HepG2 (cell line): ENCODE data around the gene TMEM95. TPM values are rescaled to one million over a fixed set of nuclear protein-coding genes. Genes with fewer than 3 reads are reported as not detected.

Source experiments
- AKAP8 ChIP-seq: sonication (generic); formaldehyde crosslinking; IDR thresholded peaks from 2 replicates; pipeline ENCODE4 v1.5.1; 2020; ENCODE audit warnings: mild to moderate bottlenecking, missing genetic modification reagents
- CEBPG ChIP-seq: IDR thresholded peaks from 2 replicates; pipeline ENCODE4 v1.6.1; 2016
- CREB1 ChIP-seq, 2 experiments: fragments of 450-650 bp in 1 of 2; IDR thresholded peaks; 2 replicates each; pipeline ENCODE4 v1.6.1; 2016 to 2017; ENCODE audit warnings: control low read depth in 1 of 2, mild to moderate bottlenecking in 1 of 2, missing compliant biosample characterization in 1 of 2, missing genetic modification characterization in 1 of 2
- ESRRA ChIP-seq: sonication (generic); formaldehyde crosslinking; IDR thresholded peaks from 2 replicates; pipeline ENCODE4 v1.5.1; 2020; ENCODE audit warnings: mild to moderate bottlenecking, low read depth, missing genetic modification reagents
- HMG20A ChIP-seq: IDR thresholded peaks from 2 replicates; pipeline ENCODE4 v1.6.1; 2016; ENCODE audit warnings: borderline replicate concordance
- KAT8 ChIP-seq: IDR thresholded peaks from 2 replicates; pipeline ENCODE4 v1.6.1; 2016; ENCODE audit warnings: missing genetic modification reagents, missing compliant biosample characterization
- MYNN ChIP-seq: sonication (generic); formaldehyde crosslinking; IDR thresholded peaks from 2 replicates; pipeline ENCODE4 v1.4.0; 2020; ENCODE audit warnings: mild to moderate bottlenecking, low read depth, missing genetic modification reagents
- RFXAP ChIP-seq: sonication (generic); formaldehyde crosslinking; IDR thresholded peaks from 2 replicates; pipeline ENCODE4 v1.4.0; 2020; ENCODE audit warnings: missing genetic modification reagents, borderline replicate concordance
- RORA ChIP-seq: sonication (generic); formaldehyde crosslinking; IDR thresholded peaks from 2 replicates; pipeline ENCODE4 v1.5.0; 2020; ENCODE audit warnings: mild to moderate bottlenecking, missing genetic modification reagents, moderate library complexity
- TBX2 ChIP-seq: sonication (generic); formaldehyde crosslinking; IDR thresholded peaks from 2 replicates; pipeline ENCODE4 v1.5.0; 2020; ENCODE audit warnings: missing genetic modification reagents, mild to moderate bottlenecking, borderline replicate concordance
- ZNF547 ChIP-seq: sonication (generic); formaldehyde crosslinking; IDR thresholded peaks from 2 replicates; pipeline ENCODE4 v1.5.1; 2020; ENCODE audit warnings: mild to moderate bottlenecking, missing genetic modification reagents
- ZNF652 ChIP-seq: IDR thresholded peaks from 2 replicates; pipeline ENCODE4 v1.6.1; 2016; ENCODE audit warnings: low read depth, borderline replicate concordance
- ZNF747 ChIP-seq: sonication (generic); formaldehyde crosslinking; IDR thresholded peaks from 2 replicates; pipeline ENCODE4 v1.8.1; 2023; ENCODE audit warnings: missing genetic modification reagents, mild to moderate bottlenecking, borderline replicate concordance
- ZNF766 ChIP-seq: sonication (generic); formaldehyde crosslinking; IDR thresholded peaks from 2 replicates; pipeline ENCODE4 v1.5.0; 2020; ENCODE audit warnings: missing genetic modification reagents, borderline replicate concordance
- ZNF782 ChIP-seq: sonication (generic); formaldehyde crosslinking; IDR thresholded peaks from 2 replicates; pipeline ENCODE4 v1.4.0; 2020; ENCODE audit warnings: missing genetic modification reagents, mild to moderate bottlenecking, borderline replicate concordance
- polyA plus RNA-seq, 8 experiments: library from polyadenylated mRNA; depleted of rRNA in 3 of 8; stranded (reverse) in 7 of 8; unstranded in 1 of 8; fragments of >200 nt; fragmentation: Illumina TruSeq in 4 of 8; extraction: Trizol in 4 of 8; gene quantifications; 2 replicates each; pipeline versions ENCODE4 v1.2.1 to v1.2.3, GENCODE V29; 2011 to 2016; ENCODE audit warnings: low read depth in 4 of 8, missing spikeins in 1 of 8, mixed read lengths in 1 of 8; ENCODE audit not compliant: insufficient read depth in 1 of 8
- total RNA-seq, 5 experiments: library from RNA; depleted of rRNA; stranded (reverse); fragments of >200 nt; fragmentation: Illumina TruSeq; extraction: Trizol; gene quantifications; 2 replicates each; pipeline ENCODE4 v1.2.3, GENCODE V29; 2016; ENCODE audit warnings: low read depth in 1 of 5
- TF ChIP-seq, protein P1 (sequence below): sonication (generic); formaldehyde crosslinking; IDR thresholded peaks from 2 replicates; pipeline ENCODE4 v1.5.0; 2020; ENCODE audit warnings: missing genetic modification reagents
- TF ChIP-seq, protein P2 (sequence below): sonication (generic); formaldehyde crosslinking; IDR thresholded peaks from 2 replicates; pipeline ENCODE4 v1.5.1; 2020; ENCODE audit warnings: missing genetic modification reagents, mild to moderate bottlenecking, borderline replicate concordance
- TF ChIP-seq, protein P3 (sequence below): sonication (generic); formaldehyde crosslinking; IDR thresholded peaks from 2 replicates; pipeline ENCODE4 v1.5.0; 2020; ENCODE audit warnings: missing genetic modification reagents
- TF ChIP-seq, protein P4 (sequence below): conservative IDR thresholded peaks from 2 replicates; pipeline ENCODE4 v1.6.1; 2018; ENCODE audit warnings: missing genetic modification reagents
- TF ChIP-seq, protein P5 (sequence below): sonication (generic); formaldehyde crosslinking; IDR thresholded peaks from 2 replicates; pipeline ENCODE4 v1.4.0; 2020; ENCODE audit warnings: low read depth, mild to moderate bottlenecking, missing genetic modification reagents
- TF ChIP-seq, protein P6 (sequence below): sonication (generic); formaldehyde crosslinking; IDR thresholded peaks from 2 replicates; pipeline ENCODE4 v1.8.0; 2022; ENCODE audit warnings: mild to moderate bottlenecking, missing genetic modification reagents, borderline replicate concordance

The TMEM95 gene
- total and polyA plus RNA-seq, 2 of the 13 experiments (the other 11 are each of a cell fraction or from before 2014, with no cell fraction given): not detected

DNA sequence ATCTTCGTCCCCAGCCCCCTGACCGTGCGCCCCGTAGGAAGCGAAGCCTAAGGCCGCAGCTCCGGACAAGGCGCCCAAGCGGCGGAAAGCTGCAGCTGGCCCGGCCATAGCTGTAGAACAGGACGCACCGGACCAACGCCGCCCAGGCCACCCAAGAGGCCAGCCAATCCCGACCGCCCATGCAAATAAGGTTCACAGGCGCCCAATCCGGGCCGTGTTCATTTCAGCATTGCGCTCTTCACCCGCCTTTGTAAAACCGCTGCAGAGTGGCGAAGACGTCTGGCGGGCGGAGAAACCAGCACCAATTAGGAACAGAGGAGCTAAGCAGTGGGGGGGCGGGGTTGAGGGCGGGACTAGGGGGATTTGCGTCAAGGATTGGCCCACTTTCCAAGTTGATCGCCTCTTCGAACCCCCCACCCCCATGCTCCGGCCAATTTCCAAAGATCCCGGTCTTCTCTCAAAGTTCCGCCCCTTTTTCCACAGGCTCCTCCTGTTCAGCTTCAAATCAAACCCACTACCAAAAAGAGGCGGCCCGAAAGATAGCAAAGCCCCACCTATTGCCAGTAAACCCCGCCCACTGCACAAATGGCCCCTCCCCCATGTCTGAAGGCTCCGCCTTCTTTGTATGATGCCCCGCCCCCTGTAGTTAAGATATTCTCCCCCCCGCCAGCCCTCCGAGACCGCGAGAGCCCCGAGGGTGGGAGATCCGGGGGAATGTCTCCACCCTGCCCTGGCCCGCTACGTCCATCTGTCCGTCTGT lies 49.2 kb downstream of the TMEM95 start, which contains the start of gene TMEM256 (continued):
- TF ChIP-seq TBX2 (CRISPR knock-in tag) (peak; percentile 46), ZNF766 (no peak), CREB1 (IDR thresholded peaks at IDR 0.05) (peak; percentile 70), CREB1 (CRISPR knock-in tag; IDR thresholded peaks at IDR 0.05) (peak; percentile 80), AKAP8 (CRISPR knock-in tag) (no peak), RORA (CRISPR knock-in tag) (no peak), ZNF547 (CRISPR knock-in tag) (peak; percentile 66), ZNF652 (CRISPR knock-in tag) (no peak), ESRRA (CRISPR knock-in tag) (no peak), MYNN (no peak), KAT8 (no peak; the same call in none of the 2 replicates), CEBPG (CRISPR knock-in tag) (no peak), ZNF747 (0 out of 2 replicates have a peak, but pooled peaks have one; percentile 24), ZNF782 (CRISPR knock-in tag) (no peak), HMG20A (CRISPR knock-in tag) (no peak), RFXAP (CRISPR knock-in tag) (peak; percentile 63; the same call in 1 of the 2 replicates)
- TF ChIP-seq, protein P1, sequence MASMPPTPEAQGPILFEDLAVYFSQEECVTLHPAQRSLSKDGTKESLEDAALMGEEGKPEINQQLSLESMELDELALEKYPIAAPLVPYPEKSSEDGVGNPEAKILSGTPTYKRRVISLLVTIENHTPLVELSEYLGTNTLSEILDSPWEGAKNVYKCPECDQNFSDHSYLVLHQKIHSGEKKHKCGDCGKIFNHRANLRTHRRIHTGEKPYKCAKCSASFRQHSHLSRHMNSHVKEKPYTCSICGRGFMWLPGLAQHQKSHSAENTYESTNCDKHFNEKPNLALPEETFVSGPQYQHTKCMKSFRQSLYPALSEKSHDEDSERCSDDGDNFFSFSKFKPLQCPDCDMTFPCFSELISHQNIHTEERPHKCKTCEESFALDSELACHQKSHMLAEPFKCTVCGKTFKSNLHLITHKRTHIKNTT (CRISPR knock-in tag): no peak
- TF ChIP-seq, protein P2, sequence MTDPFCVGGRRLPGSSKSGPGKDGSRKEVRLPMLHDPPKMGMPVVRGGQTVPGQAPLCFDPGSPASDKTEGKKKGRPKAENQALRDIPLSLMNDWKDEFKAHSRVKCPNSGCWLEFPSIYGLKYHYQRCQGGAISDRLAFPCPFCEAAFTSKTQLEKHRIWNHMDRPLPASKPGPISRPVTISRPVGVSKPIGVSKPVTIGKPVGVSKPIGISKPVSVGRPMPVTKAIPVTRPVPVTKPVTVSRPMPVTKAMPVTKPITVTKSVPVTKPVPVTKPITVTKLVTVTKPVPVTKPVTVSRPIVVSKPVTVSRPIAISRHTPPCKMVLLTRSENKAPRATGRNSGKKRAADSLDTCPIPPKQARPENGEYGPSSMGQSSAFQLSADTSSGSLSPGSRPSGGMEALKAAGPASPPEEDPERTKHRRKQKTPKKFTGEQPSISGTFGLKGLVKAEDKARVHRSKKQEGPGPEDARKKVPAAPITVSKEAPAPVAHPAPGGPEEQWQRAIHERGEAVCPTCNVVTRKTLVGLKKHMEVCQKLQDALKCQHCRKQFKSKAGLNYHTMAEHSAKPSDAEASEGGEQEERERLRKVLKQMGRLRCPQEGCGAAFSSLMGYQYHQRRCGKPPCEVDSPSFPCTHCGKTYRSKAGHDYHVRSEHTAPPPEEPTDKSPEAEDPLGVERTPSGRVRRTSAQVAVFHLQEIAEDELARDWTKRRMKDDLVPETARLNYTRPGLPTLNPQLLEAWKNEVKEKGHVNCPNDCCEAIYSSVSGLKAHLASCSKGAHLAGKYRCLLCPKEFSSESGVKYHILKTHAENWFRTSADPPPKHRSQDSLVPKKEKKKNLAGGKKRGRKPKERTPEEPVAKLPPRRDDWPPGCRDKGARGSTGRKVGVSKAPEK (CRISPR knock-in tag): no peak
- TF ChIP-seq, protein P3, sequence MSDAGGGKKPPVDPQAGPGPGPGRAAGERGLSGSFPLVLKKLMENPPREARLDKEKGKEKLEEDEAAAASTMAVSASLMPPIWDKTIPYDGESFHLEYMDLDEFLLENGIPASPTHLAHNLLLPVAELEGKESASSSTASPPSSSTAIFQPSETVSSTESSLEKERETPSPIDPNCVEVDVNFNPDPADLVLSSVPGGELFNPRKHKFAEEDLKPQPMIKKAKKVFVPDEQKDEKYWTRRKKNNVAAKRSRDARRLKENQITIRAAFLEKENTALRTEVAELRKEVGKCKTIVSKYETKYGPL (CRISPR knock-in tag): 0 out of 2 replicates have a peak, but pooled peaks have one; percentile 51
- TF ChIP-seq, protein P4, sequence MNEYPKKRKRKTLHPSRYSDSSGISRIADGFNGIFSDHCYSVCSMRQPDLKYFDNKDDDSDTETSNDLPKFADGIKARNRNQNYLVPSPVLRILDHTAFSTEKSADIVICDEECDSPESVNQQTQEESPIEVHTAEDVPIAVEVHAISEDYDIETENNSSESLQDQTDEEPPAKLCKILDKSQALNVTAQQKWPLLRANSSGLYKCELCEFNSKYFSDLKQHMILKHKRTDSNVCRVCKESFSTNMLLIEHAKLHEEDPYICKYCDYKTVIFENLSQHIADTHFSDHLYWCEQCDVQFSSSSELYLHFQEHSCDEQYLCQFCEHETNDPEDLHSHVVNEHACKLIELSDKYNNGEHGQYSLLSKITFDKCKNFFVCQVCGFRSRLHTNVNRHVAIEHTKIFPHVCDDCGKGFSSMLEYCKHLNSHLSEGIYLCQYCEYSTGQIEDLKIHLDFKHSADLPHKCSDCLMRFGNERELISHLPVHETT: no peak
- TF ChIP-seq, protein P5, sequence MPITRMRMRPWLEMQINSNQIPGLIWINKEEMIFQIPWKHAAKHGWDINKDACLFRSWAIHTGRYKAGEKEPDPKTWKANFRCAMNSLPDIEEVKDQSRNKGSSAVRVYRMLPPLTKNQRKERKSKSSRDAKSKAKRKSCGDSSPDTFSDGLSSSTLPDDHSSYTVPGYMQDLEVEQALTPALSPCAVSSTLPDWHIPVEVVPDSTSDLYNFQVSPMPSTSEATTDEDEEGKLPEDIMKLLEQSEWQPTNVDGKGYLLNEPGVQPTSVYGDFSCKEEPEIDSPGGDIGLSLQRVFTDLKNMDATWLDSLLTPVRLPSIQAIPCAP: no peak
- TF ChIP-seq, protein P6, sequence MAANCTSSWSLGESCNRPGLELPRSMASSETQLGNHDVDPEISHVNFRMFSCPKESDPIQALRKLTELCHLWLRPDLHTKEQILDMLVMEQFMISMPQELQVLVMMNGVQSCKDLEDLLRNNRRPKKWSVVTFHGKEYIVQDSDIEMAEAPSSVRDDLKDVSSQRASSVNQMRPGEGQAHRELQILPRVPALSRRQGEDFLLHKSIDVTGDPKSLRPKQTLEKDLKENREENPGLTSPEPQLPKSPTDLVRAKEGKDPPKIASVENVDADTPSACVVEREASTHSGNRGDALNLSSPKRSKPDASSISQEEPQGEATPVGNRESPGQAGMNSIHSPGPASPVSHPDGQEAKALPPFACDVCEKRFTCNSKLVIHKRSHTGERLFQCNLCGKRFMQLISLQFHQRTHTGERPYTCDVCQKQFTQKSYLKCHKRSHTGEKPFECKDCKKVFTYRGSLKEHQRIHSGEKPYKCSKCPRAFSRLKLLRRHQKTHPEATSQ (CRISPR knock-in tag): no peak
